Measurements from ENCODE around the gene MRGPRD. TPM values are rescaled to one million over a fixed set of nuclear protein-coding genes. Genes with fewer than 3 reads are reported as not detected.

The MRGPRD gene
- total and polyA plus RNA-seq, 7 donors, result not detected

DNA sequence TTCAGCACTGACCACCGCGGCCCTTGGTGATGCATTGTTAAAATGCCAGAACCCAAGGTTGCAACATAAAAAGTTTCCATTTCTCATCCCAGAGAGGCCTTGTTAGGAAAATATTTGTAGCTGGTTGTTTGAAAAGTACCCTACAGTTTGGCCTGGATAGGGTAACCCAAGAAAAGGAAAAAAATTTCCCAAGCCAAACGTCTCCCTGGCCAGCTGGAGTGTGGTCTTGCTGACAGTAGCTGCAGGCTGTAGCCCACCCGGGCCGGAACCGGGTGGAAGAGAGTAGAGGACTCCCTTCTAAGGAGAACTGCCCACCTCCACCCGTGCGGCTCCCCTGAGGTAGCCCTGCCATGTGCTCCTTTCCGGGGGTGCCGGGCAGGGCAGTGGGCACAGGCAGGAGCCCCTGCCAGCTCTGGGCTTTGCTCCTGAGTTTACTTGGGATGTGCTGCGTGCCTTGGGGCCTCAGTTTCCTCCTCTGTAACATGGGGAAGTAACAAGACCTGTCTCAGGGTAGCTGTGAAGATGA, 38.6 kb downstream of the MRGPRD start:
- H3K4me3 ChIP-seq, result no peak overlapping the region

DNA sequence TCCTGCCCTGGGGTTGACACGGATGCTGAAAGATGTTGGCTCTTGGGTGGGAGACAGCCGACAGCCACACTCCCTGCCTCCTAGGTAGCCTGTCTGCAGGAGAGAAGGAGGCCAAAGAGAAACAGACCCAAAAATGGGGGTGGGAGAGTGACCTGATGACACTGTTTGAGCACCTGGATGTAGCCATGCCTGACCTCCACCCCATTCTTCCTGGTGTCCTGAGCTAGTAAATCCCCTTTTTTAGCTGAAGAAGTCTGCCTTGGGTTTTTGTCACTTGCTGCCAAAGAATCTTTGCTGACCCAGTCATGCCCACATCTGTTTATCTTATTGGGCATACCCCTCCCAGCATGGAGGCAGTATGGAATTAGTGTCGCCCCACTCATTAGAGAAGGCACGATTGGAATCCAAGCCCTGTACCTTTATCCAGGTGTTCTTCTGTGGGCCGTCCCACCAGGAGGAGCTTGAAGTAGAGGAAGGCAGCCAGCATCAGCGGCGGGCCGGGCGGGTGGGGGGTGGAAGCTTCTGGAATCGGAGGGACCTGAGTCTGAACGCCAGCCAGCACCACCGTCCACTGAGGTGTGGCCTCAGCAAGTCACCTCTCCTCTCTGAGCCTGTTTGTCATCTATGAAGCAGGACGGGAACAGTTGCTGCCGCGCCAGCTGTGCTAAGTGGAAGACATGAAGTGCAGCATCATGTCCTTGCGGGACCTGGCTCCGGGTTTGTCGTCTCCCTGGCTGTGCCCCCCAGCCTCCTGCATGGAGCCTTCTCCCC, 39.3 kb downstream of the MRGPRD start:
- H3K9me3 ChIP-seq, result no peaks in the 10 kb centered on the region
- peaks cover 5 to 46% of the 10 kb centered on the region in 2 donors for H3K36me3 ChIP-seq (ENCODE audit: insufficient read depth in 1 of 2, low read depth in 1 of 2)
- no peaks in the 10 kb centered on the region for H3K4me1 ChIP-seq
- H3K4me3 ChIP-seq, result no peak overlapping the region
- H3K27me3 ChIP-seq (ENCODE audit: insufficient read depth in 3 of 3, low read length in 2 of 3), result no peaks in the 10 kb centered on the region
- no peak overlapping the region for H3K27ac ChIP-seq
- intact Hi-C loops (cut with DNase I), result no loop called here
- no peak for DNase-seq
- TF ChIP-seq CTCF (IDR thresholded peaks at IDR 0.05), result no peak
- no peak for ATAC-seq
- WGBS, 3 donors, result 79 to 85% (median 84%) methylated on average over 18 of the region's 18 CpGs

More for the DNA sequence above, 38.6 kb downstream of the MRGPRD start:
- WGBS, 3 donors, result 63 to 75% (median 65%) methylated on average over 11 of the region's 11 CpGs
- Histone ChIP-seq H3K4me1 (no peaks in the 10 kb centered on the region), H3K27me3 (ENCODE audit: insufficient read depth in 3 of 3, low read length in 2 of 3) (no peaks in the 10 kb centered on the region), H3K36me3 (ENCODE audit: insufficient read depth in 1 of 2, low read depth in 1 of 2) (peaks cover 2 to 40% of the 10 kb centered on the region in 2 donors), H3K27ac (peak overlapping the region; percentile 41), H3K9me3 (no peaks in the 10 kb centered on the region)
- no peak for TF ChIP-seq CTCF (IDR thresholded peaks at IDR 0.05)
- DNase-seq, result no peak
- intact Hi-C loops (cut with DNase I), result no loop called here
- ATAC-seq, result no peak

GRCh38 chr11:68940651-68941323, 40.0 kb downstream of the MRGPRD start:
- intact Hi-C loops (cut with DNase I), result no loop called here
- Histone ChIP-seq H3K4me3 (no peak overlapping the region), H3K27me3 (ENCODE audit: insufficient read depth in 3 of 3, low read length in 2 of 3) (no peaks in the 10 kb centered on the region), H3K9me3 (no peaks in the 10 kb centered on the region), H3K4me1 (no peaks in the 10 kb centered on the region), H3K36me3 (ENCODE audit: insufficient read depth in 1 of 2, low read depth in 1 of 2) (peaks cover 7 to 53% of the 10 kb centered on the region in 2 donors), H3K27ac (no peak overlapping the region)
- ATAC-seq (no peak), DNase-seq (no peak)
- WGBS, 3 donors, result 78 to 87% (median 83%) methylated on average over 20 of the region's 20 CpGs
- TF ChIP-seq CTCF (IDR thresholded peaks at IDR 0.05), result no peak

DNA sequence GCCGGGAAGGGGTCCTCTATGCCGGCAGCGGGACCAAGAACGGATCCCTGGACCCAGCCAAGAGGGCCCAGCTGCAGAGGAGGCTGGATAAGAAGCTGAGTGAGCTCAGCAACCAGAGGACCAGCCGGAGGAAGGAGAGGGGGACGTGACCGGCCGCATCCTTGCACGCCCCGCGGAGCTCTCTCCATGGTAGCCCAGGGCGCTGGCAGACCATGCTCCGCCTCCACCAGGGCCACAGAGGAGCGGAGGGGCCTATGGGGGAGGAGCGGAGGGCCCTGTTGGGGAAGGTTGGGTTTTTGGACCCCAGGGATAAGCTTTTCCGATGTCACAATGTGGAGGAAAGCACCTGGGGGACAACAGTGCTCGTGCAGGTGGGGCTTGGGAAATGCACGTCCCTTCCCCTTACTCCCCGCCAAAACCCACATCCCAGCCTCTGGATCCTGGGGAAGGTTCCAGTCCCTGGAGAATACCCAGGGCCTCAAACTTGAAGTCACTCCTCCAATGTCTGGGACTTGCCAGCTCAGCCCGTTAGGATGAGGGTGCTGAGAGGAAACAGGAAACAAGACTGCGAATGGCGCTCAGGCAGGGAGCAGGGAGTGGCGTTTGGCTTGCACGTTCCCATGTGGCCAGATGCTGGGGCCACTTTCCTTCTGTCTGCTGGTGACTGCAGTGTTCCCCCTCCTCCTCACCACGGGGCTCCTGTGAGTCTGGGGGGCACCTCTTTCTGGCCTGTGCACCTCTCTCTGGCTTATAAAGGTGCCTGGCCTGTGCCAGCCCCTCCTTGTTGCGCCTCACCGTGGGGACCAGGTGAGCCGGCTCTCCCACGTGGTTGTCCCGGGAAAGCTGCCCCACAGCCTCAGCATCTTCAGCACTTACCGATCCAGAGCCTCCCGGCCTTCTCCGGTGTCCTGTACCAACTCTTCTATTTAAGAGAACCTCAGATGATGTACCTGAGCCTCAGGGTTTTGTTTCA, 40.9 kb downstream of the MRGPRD start:
- intact Hi-C loops (cut with DNase I), result no loop called here
- H3K9me3 ChIP-seq, result no peaks in the 10 kb centered on the region
- 83 to 85% (median 85%) methylated on average over 32 to 33 of the region's 33 CpGs for WGBS, 3 donors
- no peaks in the 10 kb centered on the region for H3K27me3 ChIP-seq (ENCODE audit: insufficient read depth in 3 of 3, low read length in 2 of 3)
- TF ChIP-seq CTCF (IDR thresholded peaks at IDR 0.05), result no peak
- H3K4me1 ChIP-seq, result no peaks in the 10 kb centered on the region
- no peak for ATAC-seq
- no peak overlapping the region for H3K4me3 ChIP-seq
- no peak overlapping the region for H3K27ac ChIP-seq
- H3K36me3 ChIP-seq (ENCODE audit: insufficient read depth in 1 of 2, low read depth in 1 of 2), result peaks cover 7 to 63% of the 10 kb centered on the region in 2 donors
- DNase-seq, result no peak
